ENCODE data around the gene TBCE.

Gene TBCE

DNA sequence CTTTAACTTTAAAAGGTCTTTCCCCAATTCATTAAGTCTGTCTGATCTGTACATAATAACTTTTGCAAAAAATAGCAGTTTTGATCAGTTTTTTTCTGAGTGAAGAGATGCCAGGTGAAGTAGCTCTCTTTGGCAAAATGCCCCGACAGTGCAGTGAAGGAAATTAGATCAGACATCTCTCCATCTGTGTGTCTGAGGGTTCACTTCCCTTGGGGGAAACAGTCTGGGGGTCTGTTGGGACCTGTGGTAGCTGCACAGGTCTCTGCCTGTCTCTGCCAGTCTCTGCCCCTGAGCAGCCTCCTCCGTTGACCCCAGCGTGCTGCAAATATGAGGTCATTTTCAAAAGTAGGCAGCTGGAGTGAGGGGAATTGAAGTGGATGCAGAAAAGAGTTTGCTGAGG is 54.5 kb downstream of the TBCE start:
- Histone ChIP-seq H2AFZ (ENCODE audit: low read length) (no peak overlapping the region), H3K27me3 (replicated peaks; ENCODE audit: insufficient read depth, low read length) (no peaks in the 10 kb centered on the region), H3K9me2 (replicated peaks; ENCODE audit: insufficient read depth, low read length) (no peaks in the 10 kb centered on the region), H3K79me2 (ENCODE audit: low read length) (0 out of 2 replicates have a peak, but pooled peaks cover 3% of the 10 kb centered on the region), H3K36me3 (replicated peaks; ENCODE audit: insufficient read depth, low read length) (no peaks in the 10 kb centered on the region), H3K4me3 (ENCODE audit: low read length) (no peak overlapping the region), H3K4me1 (ENCODE audit: low read length) (no peaks in the 10 kb centered on the region), H3K9me3 (replicated peaks; ENCODE audit: insufficient read depth, low read length) (no peaks in the 10 kb centered on the region), H3K4me2 (ENCODE audit: low read depth, low read length) (no peak overlapping the region), H4K20me1 (ENCODE audit: insufficient read depth, low read length) (no peaks in the 10 kb centered on the region), H3K27ac (ENCODE audit: low read length) (no peak overlapping the region), H3K9ac (ENCODE audit: low read length) (no peak overlapping the region), H3F3A (ENCODE audit: insufficient read depth, low read length) (no peaks in the 10 kb centered on the region)
- DNase-seq = no peak
- no peak for TF ChIP-seq EZH2phosphoT487 (IDR thresholded peaks at IDR 0.05; ENCODE audit: low read length)
- no peak for TF ChIP-seq EZH2 (optimal IDR thresholded peaks at IDR 0.05; ENCODE audit: low read depth, low read length)
- no peak for TF ChIP-seq CTCF (IDR thresholded peaks at IDR 0.05; ENCODE audit: low read length)

- no peaks in the 10 kb centered on the region for H3K9me3 ChIP-seq (replicated peaks; ENCODE audit: insufficient read depth, low read length)
- H3K79me2 ChIP-seq (ENCODE audit: low read length) = 0 out of 2 replicates have a peak, but pooled peaks cover 3% of the 10 kb centered on the region
- no peak for DNase-seq
- H3K4me3 ChIP-seq (ENCODE audit: low read length) = no peak overlapping the region
- no peaks in the 10 kb centered on the region for H4K20me1 ChIP-seq (ENCODE audit: insufficient read depth, low read length)
- TF ChIP-seq EZH2phosphoT487 (IDR thresholded peaks at IDR 0.05; ENCODE audit: low read length) (no peak), EZH2 (optimal IDR thresholded peaks at IDR 0.05; ENCODE audit: low read depth, low read length) (no peak), CTCF (IDR thresholded peaks at IDR 0.05; ENCODE audit: low read length) (no peak)
- no peak overlapping the region for H3K9ac ChIP-seq (ENCODE audit: low read length)
- H3K9me2 ChIP-seq (replicated peaks; ENCODE audit: insufficient read depth, low read length) = no peaks in the 10 kb centered on the region
- no peak overlapping the region for H3K4me2 ChIP-seq (ENCODE audit: low read depth, low read length)
- no peaks in the 10 kb centered on the region for H3K4me1 ChIP-seq (ENCODE audit: low read length)
- no peaks in the 10 kb centered on the region for H3K27me3 ChIP-seq (replicated peaks; ENCODE audit: insufficient read depth, low read length)
- no peaks in the 10 kb centered on the region for H3F3A ChIP-seq (ENCODE audit: insufficient read depth, low read length)
- H3K36me3 ChIP-seq (replicated peaks; ENCODE audit: insufficient read depth, low read length) = no peaks in the 10 kb centered on the region
- H3K27ac ChIP-seq (ENCODE audit: low read length) = no peak overlapping the region
- no peak overlapping the region for H2AFZ ChIP-seq (ENCODE audit: low read length)
Observed at GRCh38 chr1:235423214-235423652, 56.0 kb downstream of the TBCE start.

DNA sequence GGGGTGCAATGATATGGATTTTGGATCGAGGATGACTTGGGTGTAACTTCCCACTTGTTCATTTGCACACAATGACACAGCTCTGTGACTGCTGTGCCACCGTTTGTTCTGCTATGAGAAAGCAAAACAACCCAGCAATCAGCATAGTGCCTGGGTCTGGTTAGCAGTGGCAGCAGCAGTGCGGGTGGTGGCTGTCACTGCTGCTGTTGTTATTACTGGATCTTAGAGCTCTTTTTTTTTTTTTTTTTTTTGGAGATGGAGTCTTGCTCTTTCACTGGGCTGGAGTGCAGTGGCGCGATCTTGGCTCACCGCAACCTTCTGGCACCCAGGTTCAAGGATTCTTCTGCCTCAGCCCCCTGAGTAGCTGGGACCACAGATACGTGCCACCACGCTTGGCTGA is 56.9 kb downstream of the TBCE start:
- Histone ChIP-seq H3F3A (ENCODE audit: insufficient read depth, low read length) (no peaks in the 10 kb centered on the region), H3K4me3 (ENCODE audit: low read length) (no peak overlapping the region), H3K27me3 (replicated peaks; ENCODE audit: insufficient read depth, low read length) (no peaks in the 10 kb centered on the region), H2AFZ (ENCODE audit: low read length) (no peak overlapping the region), H3K27ac (ENCODE audit: low read length) (no peak overlapping the region), H4K20me1 (ENCODE audit: insufficient read depth, low read length) (no peaks in the 10 kb centered on the region), H3K79me2 (ENCODE audit: low read length) (no peaks in the 10 kb centered on the region), H3K4me1 (ENCODE audit: low read length) (no peaks in the 10 kb centered on the region), H3K9me3 (replicated peaks; ENCODE audit: insufficient read depth, low read length) (no peaks in the 10 kb centered on the region), H3K4me2 (ENCODE audit: low read depth, low read length) (no peak overlapping the region), H3K9me2 (replicated peaks; ENCODE audit: insufficient read depth, low read length) (no peaks in the 10 kb centered on the region), H3K36me3 (replicated peaks; ENCODE audit: insufficient read depth, low read length) (no peaks in the 10 kb centered on the region), H3K9ac (ENCODE audit: low read length) (no peak overlapping the region)
- DNase-seq = no peak
- TF ChIP-seq EZH2 (optimal IDR thresholded peaks at IDR 0.05; ENCODE audit: low read depth, low read length) (no peak), EZH2phosphoT487 (IDR thresholded peaks at IDR 0.05; ENCODE audit: low read length) (no peak), CTCF (IDR thresholded peaks at IDR 0.05; ENCODE audit: low read length) (no peak)
